Skeletal muscle cell (primary cell): ENCODE data around the gene FKBP1A.

ENCODE experiments used
- DNase-seq: peaks from one replicate; pipeline ENCODE4 v3.0.0-alpha.2; 2010; ENCODE audit warnings: low read depth
- H3K4me3 ChIP-seq: 2 replicates; pipeline ENCODE4 v1.5.1; 2011; ENCODE audit warnings: low read depth, mild to moderate bottlenecking, control low read depth, low read length, moderate library complexity

The FKBP1A gene

DNA sequence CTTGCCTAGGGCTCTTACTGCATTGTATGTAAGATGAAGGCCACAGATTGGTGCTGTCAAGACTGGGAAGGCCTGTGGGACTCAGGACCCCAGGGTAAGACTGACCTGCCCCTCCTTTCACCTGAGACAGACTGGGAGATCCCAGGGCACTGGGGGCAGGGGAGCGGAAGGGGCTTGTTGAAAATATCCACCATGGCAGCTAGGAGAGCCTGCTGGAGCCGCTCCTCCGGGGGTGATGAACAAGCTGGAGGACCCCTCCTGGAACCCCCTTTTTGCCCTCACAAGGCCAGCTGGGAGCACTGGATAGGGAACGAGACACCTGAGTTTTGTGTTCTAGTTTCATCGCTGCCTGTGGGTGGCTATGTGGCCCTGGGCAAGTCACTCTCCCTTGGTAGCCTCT lies 54.8 kb downstream of the FKBP1A start:
- H3K4me3 ChIP-seq: no peak overlapping the region
- DNase-seq: no peak

DNA sequence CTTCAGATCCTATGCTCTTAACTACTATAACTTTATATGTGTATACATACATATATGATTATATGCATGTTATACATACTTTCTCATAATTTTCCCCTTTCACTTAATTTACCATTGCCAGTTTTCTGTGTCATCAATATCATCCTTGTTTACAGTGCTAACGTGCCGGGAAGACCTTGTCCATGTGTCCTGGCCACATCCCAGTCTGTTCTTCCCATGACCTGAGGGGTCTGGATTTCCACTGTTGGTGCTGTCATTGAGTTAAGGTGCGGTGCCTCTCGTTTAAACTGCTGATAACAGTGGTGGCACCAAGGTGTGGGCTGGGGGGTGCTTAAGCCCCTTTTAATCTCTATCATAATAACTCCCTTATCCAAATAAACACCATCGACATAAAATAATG lies 55.4 kb downstream of the FKBP1A start:
- H3K4me3 ChIP-seq: no peak overlapping the region
- no peak for DNase-seq

DNA sequence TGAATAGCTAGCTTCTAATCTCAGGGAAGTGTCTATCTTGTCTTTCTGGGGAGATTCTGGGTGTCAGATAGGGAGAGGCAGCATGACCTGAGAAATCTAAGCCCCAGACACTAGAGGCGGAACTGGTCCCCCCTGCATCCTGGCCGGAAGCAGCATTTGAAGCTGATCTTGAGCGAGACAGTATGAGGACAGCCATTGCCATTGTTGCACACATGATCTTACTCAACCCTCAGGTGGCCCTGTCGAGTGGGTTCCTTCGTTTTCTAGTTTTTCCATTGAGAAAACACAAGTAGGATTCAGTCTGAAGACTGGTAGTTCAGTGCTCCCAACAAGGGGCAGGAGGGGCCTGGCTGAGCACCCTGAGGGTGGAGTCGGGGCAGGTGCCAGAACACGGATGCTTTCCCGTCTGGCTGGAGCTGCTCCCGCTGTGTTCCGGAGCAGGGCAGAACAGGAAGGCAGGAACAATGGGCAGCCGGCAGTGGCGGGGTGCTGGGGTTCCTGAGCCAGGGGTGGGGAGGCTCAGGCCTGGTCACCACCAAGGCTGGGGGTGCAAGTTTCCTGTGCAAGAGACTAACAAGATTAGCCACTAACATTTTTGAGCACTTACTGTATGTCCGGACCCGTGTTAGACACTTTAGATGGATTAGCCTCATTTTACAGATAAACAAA lies 56.0 kb downstream of the FKBP1A start:
- DNase-seq: no peak
- no peak overlapping the region for H3K4me3 ChIP-seq

DNA sequence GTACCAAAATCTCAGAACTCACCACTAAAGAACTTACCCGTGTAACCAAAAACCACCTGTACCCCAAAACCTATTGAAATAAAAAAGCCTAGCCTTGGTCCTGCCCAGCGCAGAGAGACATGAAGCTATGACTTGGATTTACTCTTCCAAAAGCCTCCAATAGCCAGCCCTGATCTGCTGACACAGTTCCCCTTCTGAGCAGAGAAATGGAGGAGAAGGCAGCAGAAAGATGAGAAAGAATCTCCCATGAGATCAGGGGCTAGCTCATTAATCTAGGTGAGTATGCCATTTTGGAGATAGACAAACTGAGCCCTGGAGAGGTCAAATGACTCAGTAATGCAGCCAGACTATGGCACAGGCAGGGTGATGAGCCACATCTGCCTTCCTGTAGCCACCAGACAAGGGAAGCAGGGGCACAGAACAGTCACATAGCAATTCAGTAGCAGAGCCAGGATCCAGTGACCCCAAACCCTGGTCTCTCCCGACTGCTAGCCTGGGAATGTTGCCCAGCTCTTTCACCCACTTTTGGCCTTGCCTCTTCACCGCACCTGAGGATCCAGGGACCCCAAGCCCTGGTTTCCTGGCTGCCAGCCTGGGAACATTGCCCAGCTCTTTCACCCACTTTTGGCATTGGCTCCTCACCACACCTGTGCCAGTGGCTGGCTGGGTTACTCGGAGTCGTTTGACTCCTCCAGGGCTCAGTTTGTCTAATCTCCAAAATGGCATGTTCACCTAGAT lies 56.7 kb downstream of the FKBP1A start:
- no peak for DNase-seq
- no peak overlapping the region for H3K4me3 ChIP-seq

DNA sequence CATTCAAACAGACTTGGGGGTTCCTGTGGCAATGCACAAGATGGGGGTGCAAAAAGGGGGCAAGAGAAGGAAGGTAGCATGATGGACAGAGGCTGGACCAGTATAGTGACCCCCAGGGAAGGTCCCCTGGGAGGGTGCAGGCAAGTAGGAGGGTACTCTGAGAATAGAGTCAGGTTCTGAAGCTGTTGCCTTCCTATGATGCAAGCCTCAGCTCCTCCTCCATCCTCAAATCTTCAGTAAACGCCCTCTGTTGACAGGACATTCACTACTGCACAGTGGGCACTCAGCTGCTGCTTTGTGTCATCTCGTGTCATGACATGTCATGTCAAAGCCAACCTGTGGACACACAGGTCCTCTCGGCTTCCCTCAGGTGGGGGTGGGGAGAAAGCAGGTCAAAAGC lies 58.1 kb downstream of the FKBP1A start:
- DNase-seq: no peak
- H3K4me3 ChIP-seq: no peak overlapping the region

DNA sequence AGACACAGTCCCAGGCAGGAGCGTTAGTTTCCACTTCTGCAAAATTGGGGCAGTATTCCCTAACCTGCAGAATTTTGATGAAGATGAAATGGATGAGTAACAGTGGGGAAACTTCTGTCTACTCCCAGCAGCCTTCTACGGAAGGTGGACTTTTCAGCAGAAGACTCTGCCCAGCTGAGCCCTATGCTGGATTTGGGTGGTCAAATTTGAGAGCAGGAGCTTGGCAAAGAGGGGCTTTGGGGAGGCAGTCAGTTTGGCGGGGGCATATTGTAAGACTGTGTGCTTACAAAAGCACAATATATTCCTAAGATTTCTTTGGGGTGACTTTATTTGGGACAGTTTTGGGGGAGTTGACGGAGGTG lies 58.5 kb downstream of the FKBP1A start:
- no peak for DNase-seq
- H3K4me3 ChIP-seq: no peak overlapping the region

DNA sequence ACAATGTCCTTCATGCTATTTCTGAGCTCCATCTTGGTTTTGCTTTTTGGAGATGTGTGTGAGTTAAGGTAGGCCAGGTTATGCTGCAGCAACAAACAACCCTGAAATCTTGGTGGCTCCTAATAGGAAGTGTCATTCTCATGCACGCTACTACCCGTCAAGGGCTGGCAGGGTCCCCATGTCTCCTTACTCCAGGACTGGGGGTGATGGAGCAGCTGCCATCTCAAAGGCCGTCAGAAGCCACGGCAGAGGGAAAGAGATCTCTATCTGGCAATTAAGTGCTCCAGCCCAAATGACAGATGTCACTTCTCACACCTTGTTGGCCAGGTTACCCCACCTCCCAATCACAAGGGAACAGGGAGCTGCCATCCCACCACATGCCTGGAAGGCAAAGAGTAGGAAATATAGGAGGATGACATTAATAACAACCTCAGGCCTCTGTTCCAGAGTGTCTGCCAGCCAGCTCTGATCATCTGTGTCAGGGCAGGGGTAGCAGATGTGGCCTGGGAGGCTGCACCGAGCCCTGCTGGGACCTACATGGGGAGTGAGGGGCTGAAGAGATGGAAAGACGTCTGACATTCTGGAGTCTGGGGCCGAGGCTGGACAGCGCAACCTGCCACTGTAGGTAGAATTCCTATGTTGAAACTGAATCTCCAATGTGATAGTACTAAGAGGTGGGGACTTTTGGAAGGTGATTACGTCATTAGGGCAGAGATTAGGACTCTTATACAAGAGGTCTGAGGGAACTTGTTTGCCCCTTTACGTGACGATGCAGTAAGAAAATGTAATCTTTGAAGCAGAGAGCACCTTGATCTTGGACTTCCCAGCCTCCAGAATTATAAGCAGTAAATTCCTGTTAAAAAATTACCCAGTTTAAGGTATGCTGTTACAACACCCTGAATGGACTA lies 59.1 kb downstream of the FKBP1A start:
- no peak overlapping the region for H3K4me3 ChIP-seq
- no peak for DNase-seq

DNA sequence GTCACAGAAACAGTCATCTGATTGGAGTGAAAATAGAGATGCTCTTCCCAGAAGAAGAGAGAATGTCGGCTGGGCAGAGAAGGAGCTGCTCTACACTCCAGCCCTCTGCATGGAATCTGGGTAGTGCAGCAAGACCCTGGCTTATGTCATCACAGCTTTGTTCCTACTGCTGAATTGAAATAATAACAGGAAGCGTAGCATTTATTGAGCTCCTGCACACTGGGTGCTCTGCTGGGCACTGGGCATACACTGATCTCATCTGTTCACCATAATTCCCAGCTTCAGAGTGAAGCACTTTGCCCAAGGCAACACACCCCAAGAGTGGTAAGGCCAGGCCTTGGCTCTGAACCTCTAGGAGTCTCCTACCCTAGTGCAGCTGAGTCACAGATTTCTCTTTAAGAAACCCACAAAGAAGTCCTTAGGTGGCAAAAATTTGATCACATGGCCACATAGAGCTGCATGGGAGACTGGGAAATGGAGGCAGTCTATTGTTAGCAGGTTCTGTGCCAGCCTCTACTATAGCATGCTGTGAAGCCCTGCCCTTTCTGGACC lies 60.0 kb downstream of the FKBP1A start:
- H3K4me3 ChIP-seq: no peak overlapping the region
- no peak for DNase-seq

DNA sequence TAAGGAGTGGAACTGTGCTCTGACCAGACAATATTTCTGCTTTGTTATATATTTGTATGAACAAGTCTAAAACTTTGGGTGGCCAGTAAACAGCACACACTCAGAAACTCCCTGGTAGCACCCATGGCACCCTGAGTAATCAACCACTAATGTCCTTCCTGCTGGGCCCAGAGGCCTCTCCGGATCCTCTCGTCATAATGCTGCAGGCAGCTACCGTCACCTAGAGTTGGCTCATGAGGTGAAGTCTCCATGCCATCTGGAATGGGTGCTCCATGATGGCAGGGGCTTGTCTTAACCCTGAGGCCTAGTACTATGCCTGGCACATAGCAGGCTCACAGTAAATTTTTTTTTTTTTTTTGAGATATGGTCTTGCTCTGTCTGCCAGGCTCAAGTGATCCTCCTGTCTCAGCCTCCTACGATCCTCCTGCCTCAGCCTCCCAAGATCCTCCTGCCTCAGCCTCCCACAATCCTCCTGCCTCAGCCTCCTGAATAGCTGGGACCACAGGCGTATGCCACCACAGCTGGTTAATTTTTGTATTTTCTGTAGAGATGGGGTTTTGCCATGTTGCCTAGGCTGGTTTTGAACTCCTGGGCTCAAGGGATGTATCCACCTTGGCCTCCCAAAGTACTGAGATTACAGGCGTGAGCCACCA lies 60.9 kb downstream of the FKBP1A start:
- no peak overlapping the region for H3K4me3 ChIP-seq
- no peak for DNase-seq

DNA sequence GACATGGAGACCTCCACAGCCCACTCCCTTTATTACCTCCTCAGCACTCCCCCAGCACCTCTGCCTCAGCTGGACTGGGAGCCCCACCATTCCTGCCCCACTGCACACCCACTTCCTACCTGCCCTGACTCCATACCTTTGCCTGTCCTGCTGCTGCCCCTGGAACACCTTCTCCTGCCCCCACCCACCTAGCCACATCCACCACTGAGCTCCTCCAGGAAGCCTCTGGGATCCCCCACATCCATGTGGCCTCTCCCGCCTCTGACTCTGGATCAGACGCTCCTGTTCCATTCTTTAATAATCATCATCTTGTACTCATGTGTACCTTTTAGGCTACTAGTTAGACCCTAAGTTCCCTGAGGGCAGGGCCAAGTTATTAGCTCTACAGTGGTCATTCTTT lies 61.8 kb downstream of the FKBP1A start:
- no peak overlapping the region for H3K4me3 ChIP-seq
- DNase-seq: no peak

DNA sequence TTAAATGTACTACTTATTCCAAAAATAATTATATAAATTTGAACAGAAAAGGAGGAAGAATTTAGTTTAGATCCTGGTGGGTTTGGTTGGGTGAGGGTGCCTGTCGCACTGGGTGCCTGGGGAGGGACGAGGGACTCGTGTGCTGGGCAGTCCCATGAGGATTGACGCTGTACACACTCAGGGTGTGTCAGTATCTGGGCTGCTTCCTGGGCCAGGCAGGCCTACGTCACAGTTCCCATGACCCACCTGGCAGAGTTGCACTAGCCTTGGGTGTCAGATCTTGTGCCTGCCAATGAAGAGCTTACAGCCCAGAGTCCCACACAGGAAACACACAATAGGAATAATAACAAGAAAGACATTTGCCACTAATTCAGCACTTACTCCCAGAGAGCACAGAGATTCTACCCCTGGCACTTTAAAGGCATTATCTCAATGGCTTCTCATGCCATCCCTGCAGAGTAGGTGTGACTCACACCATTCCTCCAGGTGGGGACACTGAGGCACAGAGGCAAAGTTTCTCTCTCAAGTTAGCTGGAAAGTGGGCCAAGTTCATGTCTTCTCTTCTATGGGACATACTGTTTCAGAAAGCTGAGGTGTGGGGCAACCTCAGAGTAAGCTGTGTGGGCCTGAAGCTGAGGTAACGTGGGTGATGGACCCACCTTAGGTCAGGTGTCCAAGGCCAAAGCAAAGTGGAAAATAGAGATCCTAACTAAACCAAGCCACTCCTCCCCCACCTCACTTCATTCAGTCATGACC lies 62.6 kb downstream of the FKBP1A start:
- DNase-seq: no peak
- no peak overlapping the region for H3K4me3 ChIP-seq

DNA sequence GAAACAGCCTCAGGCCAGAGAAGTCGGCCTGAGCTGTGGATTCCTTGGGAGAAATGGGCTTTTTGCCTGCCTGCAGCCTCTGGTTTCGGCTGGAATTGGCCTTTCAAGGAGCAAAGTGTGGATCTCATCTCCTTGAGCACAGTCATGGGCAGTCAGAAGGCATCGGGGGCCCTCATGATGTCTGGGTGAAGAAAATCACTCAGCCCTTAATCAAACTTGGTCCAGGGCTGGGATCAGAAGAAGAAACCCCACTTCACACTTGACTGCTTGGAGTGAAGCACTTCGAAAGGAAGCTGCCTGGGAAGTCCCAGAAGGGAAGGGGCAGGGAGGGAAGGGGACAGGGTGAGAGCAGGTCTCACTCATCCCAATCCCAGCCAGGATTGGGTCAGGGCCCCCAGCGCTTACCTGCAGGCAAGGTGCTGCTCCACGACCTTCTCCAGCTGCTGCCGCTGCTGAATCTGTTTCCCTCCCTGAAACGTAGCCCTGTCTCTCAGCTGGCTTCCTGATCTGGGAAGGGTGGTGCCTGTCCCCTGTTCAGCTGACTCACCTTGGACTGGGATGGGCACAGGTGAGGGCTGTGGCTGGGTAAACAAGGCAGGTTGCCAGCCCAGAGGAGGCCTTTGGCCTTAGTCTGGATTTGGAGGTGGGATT lies 64.0 kb downstream of the FKBP1A start, which contains the start of gene SDCBP2:
SDCBP2 (minus strand) TSS at position 460 of the 651 bp plus-strand sequence. CDS start 8,723 bp downstream, outside the sequence.
- no peak within 1 kb of the TSS for H3K4me3 ChIP-seq

DNA sequence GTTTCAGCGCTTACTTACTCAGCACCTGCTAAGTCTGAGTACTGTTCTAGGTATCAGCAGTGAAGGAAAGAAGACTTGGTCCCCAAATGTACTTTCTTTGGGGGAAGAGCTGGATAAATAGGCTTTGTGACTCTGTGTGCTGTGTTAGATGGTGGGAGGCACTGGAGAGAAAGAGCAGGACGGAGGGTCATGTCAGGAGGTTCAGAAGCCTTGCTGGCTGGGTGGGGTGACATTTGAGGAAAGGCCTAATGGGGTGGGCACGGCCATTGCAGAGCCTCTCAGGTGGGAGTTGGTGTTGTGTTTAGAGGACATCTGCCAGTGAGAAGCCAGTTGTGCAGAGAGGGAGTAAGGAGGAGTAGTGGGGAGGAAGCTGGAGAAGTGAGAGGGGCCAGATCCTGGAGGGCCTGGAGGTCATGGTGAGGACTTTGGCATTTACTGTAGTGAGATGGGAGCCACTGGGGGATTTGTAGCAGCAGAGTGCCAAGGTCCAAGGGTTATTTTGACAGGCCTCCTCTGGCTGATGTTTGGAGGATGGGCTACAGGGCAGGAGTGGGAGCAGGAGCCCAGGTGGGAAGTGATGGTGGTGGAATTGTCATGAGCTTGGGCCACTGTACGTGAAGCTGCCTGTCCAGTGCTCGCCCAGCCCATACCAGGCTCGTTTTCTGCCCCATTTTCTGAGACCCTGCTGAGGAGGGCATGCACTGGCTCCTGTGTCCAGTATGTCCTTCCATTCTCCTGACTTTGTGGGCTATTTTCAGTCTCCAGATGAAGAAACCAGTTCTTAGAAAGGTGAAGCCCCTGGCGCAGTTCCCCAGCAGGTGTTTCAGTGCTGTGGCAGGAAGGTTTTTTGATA lies 64.8 kb downstream of the FKBP1A start:
- no peak overlapping the region for H3K4me3 ChIP-seq
- no peak for DNase-seq

More for the DNA sequence above, 64.0 kb downstream of the FKBP1A start, which contains the start of gene SDCBP2:
- no peak for DNase-seq

DNA sequence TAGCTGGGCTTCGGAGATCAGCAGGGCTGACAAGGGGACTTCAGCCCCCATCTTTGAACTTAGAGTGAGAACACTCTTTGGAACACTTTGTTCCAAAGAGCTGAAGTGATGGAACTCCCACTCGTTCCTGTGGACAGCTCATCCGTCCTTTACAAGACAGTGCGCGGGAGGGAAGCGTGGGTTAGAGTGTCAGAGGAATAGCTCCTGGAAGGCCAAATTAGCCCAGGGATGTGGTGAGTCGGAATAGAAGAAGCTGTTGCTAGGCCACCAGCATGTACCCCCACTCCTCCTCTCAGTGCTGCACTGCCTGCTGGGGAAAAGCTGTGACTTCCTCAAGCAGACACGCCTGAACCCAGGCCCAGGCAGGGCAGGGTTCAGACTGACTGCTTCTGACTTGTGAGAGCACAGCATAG lies 65.6 kb downstream of the FKBP1A start:
- no peak overlapping the region for H3K4me3 ChIP-seq
- peak; percentile 96 for DNase-seq

DNA sequence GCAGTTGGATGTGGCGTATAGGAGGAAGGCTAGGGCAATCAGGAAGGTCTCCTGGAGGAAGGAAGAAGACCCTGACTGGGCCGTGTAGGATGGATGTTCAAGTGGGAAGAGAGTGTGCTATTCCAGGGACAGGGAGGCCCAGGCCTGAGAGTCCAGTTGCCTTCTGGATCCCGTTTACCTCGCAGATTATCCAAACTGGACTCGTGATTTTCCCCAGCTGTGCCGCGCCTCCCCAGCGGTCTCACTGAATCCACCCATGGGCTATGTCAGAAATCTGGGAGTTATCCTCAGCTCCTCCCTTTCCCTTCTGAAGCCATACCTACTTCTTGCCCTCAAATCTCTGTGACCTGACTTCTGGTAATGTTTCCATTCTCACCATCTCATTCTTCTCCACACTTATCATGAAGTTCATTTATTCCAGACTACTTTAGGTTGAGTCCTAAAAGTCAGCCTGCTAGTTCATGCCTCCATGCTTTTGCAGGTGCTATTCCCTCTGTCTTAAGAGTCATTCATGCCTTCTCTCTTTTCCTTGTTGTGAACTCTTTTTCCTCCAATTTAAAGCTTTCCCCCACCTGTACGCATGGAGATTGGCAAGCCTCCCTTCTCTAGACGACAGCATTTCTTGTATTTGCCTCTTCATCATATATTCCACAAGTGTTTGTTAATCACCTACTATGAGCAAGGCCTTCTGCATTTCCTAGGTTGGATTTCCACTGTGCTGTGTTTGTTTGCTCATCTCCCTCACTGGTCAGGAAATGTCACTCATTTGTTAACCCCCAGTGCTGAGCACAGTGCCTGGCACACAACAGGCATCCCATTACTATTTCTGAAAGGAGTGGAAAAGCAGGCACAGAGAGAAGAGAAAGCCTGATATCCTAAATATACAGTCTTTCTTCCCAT lies 66.6 kb downstream of the FKBP1A start:
- peak overlapping the region; percentile 76 for H3K4me3 ChIP-seq
- DNase-seq: no peak
